Measurements from ENCODE around the gene ST14. TPM values are rescaled to one million over a fixed set of nuclear protein-coding genes. Genes with fewer than 3 reads are reported as not detected.

The ST14 gene
- total and polyA plus RNA-seq, 2 experiments from 2014 or later, result not detected

- in situ Hi-C loops (cut with MboI), result no loop called here
- DNase-seq, result peak; percentile 64
Observed at GRCh38 chr11:130145975-130146776, 13.4 kb upstream of the ST14 start.

GRCh38 chr11:130146796-130147195 lies 12.8 kb upstream of the ST14 start:
- H3K4me2 ChIP-seq (ENCODE audit: unreplicated experiment), result no peak overlapping the region
- peaks cover 10% of the 10 kb centered on the region for H3K36me3 ChIP-seq (ENCODE audit: low read depth)
- H4K20me1 ChIP-seq (ENCODE audit: insufficient read depth), result no peaks in the 10 kb centered on the region
- H3K9me3 ChIP-seq (ENCODE audit: low read depth), result no peaks in the 10 kb centered on the region
- H3K4me1 ChIP-seq (ENCODE audit: insufficient read depth), result no peaks in the 10 kb centered on the region
- no peak for TF ChIP-seq EZH2phosphoT487 (IDR thresholded peaks at IDR 0.05; ENCODE audit: insufficient read depth, low read depth)
- TF ChIP-seq EZH2 (IDR thresholded peaks at IDR 0.05; ENCODE audit: insufficient read depth, poor library complexity, severe bottlenecking), result no peak
- DNase-seq, result no peak
- H3K27ac ChIP-seq, result no peak overlapping the region
- no peak overlapping the region for H3K9ac ChIP-seq
- no peaks in the 10 kb centered on the region for H3K79me2 ChIP-seq (ENCODE audit: insufficient read depth)
- in situ Hi-C loops (cut with MboI), result no loop called here
- no peak overlapping the region for H2AFZ ChIP-seq
- H3K9me2 ChIP-seq (ENCODE audit: insufficient read depth), result no peaks in the 10 kb centered on the region
- no peaks in the 10 kb centered on the region for H3K27me3 ChIP-seq (replicated peaks; ENCODE audit: insufficient read depth)
- H3K4me3 ChIP-seq, result no peak overlapping the region
- no peaks in the 10 kb centered on the region for H3F3A ChIP-seq (ENCODE audit: insufficient read depth)
- 94 to 95% methylated on average over 5 of the region's 5 CpGs for WGBS, 2 experiments (ENCODE audit: low coverage in 1 of 2, low lambda C conversion rate in 2 of 2, missing lambda C conversion rate in 2 of 2)

More at GRCh38 chr11:130145975-130146776, 13.4 kb upstream of the ST14 start:
- H3K79me2 ChIP-seq (ENCODE audit: insufficient read depth), result no peaks in the 10 kb centered on the region
- H3K4me3 ChIP-seq, result no peak overlapping the region
- no peaks in the 10 kb centered on the region for H3K4me1 ChIP-seq (ENCODE audit: insufficient read depth)
- H3K27ac ChIP-seq, result no peak overlapping the region
- no peak overlapping the region for H2AFZ ChIP-seq
- peaks cover 10% of the 10 kb centered on the region for H3K36me3 ChIP-seq (ENCODE audit: low read depth)
- WGBS, 2 experiments (ENCODE audit: low coverage in 1 of 2, low lambda C conversion rate in 2 of 2, missing lambda C conversion rate in 2 of 2), result 57% methylated on average over 15 of the region's 15 CpGs
- H4K20me1 ChIP-seq (ENCODE audit: insufficient read depth), result no peaks in the 10 kb centered on the region
- no peak for TF ChIP-seq EZH2 (IDR thresholded peaks at IDR 0.05; ENCODE audit: insufficient read depth, poor library complexity, severe bottlenecking)
- no peak for TF ChIP-seq EZH2phosphoT487 (IDR thresholded peaks at IDR 0.05; ENCODE audit: insufficient read depth, low read depth)
- no peaks in the 10 kb centered on the region for H3F3A ChIP-seq (ENCODE audit: insufficient read depth)
- H3K4me2 ChIP-seq (ENCODE audit: unreplicated experiment), result no peak overlapping the region
- no peaks in the 10 kb centered on the region for H3K9me3 ChIP-seq (ENCODE audit: low read depth)
- H3K9me2 ChIP-seq (ENCODE audit: insufficient read depth), result no peaks in the 10 kb centered on the region
- no peak overlapping the region for H3K9ac ChIP-seq
- no peaks in the 10 kb centered on the region for H3K27me3 ChIP-seq (replicated peaks; ENCODE audit: insufficient read depth)

GRCh38 chr11:130148796-130149326 lies 10.7 kb upstream of the ST14 start:
- Histone ChIP-seq H3K9me3 (ENCODE audit: low read depth) (no peaks in the 10 kb centered on the region), H4K20me1 (ENCODE audit: insufficient read depth) (no peaks in the 10 kb centered on the region), H3F3A (ENCODE audit: insufficient read depth) (no peaks in the 10 kb centered on the region), H2AFZ (no peak overlapping the region), H3K9me2 (ENCODE audit: insufficient read depth) (no peaks in the 10 kb centered on the region), H3K4me3 (no peak overlapping the region), H3K4me1 (ENCODE audit: insufficient read depth) (no peaks in the 10 kb centered on the region), H3K4me2 (ENCODE audit: unreplicated experiment) (no peak overlapping the region), H3K36me3 (ENCODE audit: low read depth) (peaks cover 7% of the 10 kb centered on the region), H3K27ac (no peak overlapping the region), H3K79me2 (ENCODE audit: insufficient read depth) (no peaks in the 10 kb centered on the region), H3K27me3 (replicated peaks; ENCODE audit: insufficient read depth) (no peaks in the 10 kb centered on the region), H3K9ac (no peak overlapping the region)
- in situ Hi-C loops (cut with MboI), result no loop called here
- 93 to 95% methylated on average over 12 of the region's 12 CpGs for WGBS, 2 experiments (ENCODE audit: low coverage in 1 of 2, low lambda C conversion rate in 2 of 2, missing lambda C conversion rate in 2 of 2)
- TF ChIP-seq EZH2 (IDR thresholded peaks at IDR 0.05; ENCODE audit: insufficient read depth, poor library complexity, severe bottlenecking) (no peak), EZH2phosphoT487 (IDR thresholded peaks at IDR 0.05; ENCODE audit: insufficient read depth, low read depth) (no peak)
- DNase-seq, result no peak

- in situ Hi-C loops (cut with MboI), result no loop called here
- Histone ChIP-seq H3K9me3 (ENCODE audit: low read depth) (no peaks in the 10 kb centered on the region), H3K4me2 (ENCODE audit: unreplicated experiment) (no peak overlapping the region), H3K79me2 (ENCODE audit: insufficient read depth) (no peaks in the 10 kb centered on the region), H3K27ac (no peak overlapping the region), H3K9me2 (ENCODE audit: insufficient read depth) (no peaks in the 10 kb centered on the region), H4K20me1 (ENCODE audit: insufficient read depth) (no peaks in the 10 kb centered on the region), H3F3A (ENCODE audit: insufficient read depth) (no peaks in the 10 kb centered on the region), H2AFZ (no peak overlapping the region), H3K9ac (no peak overlapping the region), H3K27me3 (replicated peaks; ENCODE audit: insufficient read depth) (no peaks in the 10 kb centered on the region), H3K4me1 (ENCODE audit: insufficient read depth) (no peaks in the 10 kb centered on the region), H3K36me3 (ENCODE audit: low read depth) (no peaks in the 10 kb centered on the region), H3K4me3 (no peak overlapping the region)
- no peak for TF ChIP-seq EZH2phosphoT487 (IDR thresholded peaks at IDR 0.05; ENCODE audit: insufficient read depth, low read depth)
- no peak for TF ChIP-seq EZH2 (IDR thresholded peaks at IDR 0.05; ENCODE audit: insufficient read depth, poor library complexity, severe bottlenecking)
- DNase-seq, result no peak
- WGBS, 2 experiments (ENCODE audit: low coverage in 1 of 2, low lambda C conversion rate in 2 of 2, missing lambda C conversion rate in 2 of 2), result 86 to 91% methylated on average over 7 of the region's 7 CpGs
Observed at GRCh38 chr11:130150790-130151189, 8.8 kb upstream of the ST14 start.
